ENCODE data around the gene RSPO1. TPM values are rescaled to one million over a fixed set of nuclear protein-coding genes. Genes with fewer than 3 reads are reported as not detected.

Gene RSPO1
- total RNA-seq, 1 experiment from 2014 or later = not detected

GRCh38 chr1:37636435-37636834, 1.7 kb upstream of the RSPO1 start:
- Histone ChIP-seq H3K9ac (ENCODE audit: low read length) (no peak overlapping the region), H2AFZ (ENCODE audit: low read length) (no peak overlapping the region), H3F3A (ENCODE audit: low read length, unreplicated experiment) (no peaks in the 10 kb centered on the region), H3K4me1 (ENCODE audit: insufficient read depth, low read length) (no peaks in the 10 kb centered on the region), H3K27ac (ENCODE audit: low read length) (no peak overlapping the region), H3K4me3 (ENCODE audit: low read length) (no peak overlapping the region), H3K36me3 (ENCODE audit: low read depth, low read length) (no peaks in the 10 kb centered on the region), H4K20me1 (ENCODE audit: low read length) (peaks cover 3% of the 10 kb centered on the region; the same call in 1 of the 2 replicates), H3K9me2 (replicated peaks; ENCODE audit: low read length) (no peaks in the 10 kb centered on the region), H3K4me2 (ENCODE audit: low read length) (no peak overlapping the region), H3K79me2 (ENCODE audit: low read length) (no peaks in the 10 kb centered on the region), H3K27me3 (ENCODE audit: low read length) (peaks cover 91% of the 10 kb centered on the region), H3K9me3 (ENCODE audit: low read length) (no peaks in the 10 kb centered on the region)
- intact Hi-C loops (cut with micrococcal nuclease) = no loop called here
- no peak for DNase-seq
- ChIA-PET POLR2A (ENCODE audit: unreplicated experiment) (no interaction called here), CTCF (no interaction called here)
- TF ChIP-seq CTCF (conservative IDR thresholded peaks at IDR 0.05; ENCODE audit: low read depth, low read length) (no peak), EZH2phosphoT487 (IDR thresholded peaks at IDR 0.05; ENCODE audit: borderline replicate concordance, low read length) (no peak), EZH2 (IDR thresholded peaks at IDR 0.05; ENCODE audit: low read length, unreplicated experiment) (no peak)
- BruUV-seq (replicated peaks) = no TSS peak
- no peak for ATAC-seq

- no peaks in the 10 kb centered on the region for H3K9me2 ChIP-seq (replicated peaks; ENCODE audit: low read length)
- H3K79me2 ChIP-seq (ENCODE audit: low read length) = no peaks in the 10 kb centered on the region
- no peak overlapping the region for H3K27ac ChIP-seq (ENCODE audit: low read length)
- no peak for ATAC-seq
- DNase-seq = no peak
- H3F3A ChIP-seq (ENCODE audit: low read length, unreplicated experiment) = no peaks in the 10 kb centered on the region
- TF ChIP-seq CTCF (conservative IDR thresholded peaks at IDR 0.05; ENCODE audit: low read depth, low read length) = no peak
- TF ChIP-seq EZH2phosphoT487 (IDR thresholded peaks at IDR 0.05; ENCODE audit: borderline replicate concordance, low read length) = no peak
- TF ChIP-seq EZH2 (IDR thresholded peaks at IDR 0.05; ENCODE audit: low read length, unreplicated experiment) = no peak
- H3K4me2 ChIP-seq (ENCODE audit: low read length) = no peak overlapping the region
- H3K27me3 ChIP-seq (ENCODE audit: low read length) = peaks cover 91% of the 10 kb centered on the region
- peaks cover 3% of the 10 kb centered on the region; the same call in 1 of the 2 replicates for H4K20me1 ChIP-seq (ENCODE audit: low read length)
- no peaks in the 10 kb centered on the region for H3K4me1 ChIP-seq (ENCODE audit: insufficient read depth, low read length)
- CTCF ChIA-PET = interaction anchor here (0.7 kb wide), 1 partner anchor 186 kb away, joined by 3 read pairs; no protein-coding TSS in a partner anchor
- BruUV-seq (replicated peaks) = no TSS peak
- H3K4me3 ChIP-seq (ENCODE audit: low read length) = no peak overlapping the region
- H3K36me3 ChIP-seq (ENCODE audit: low read depth, low read length) = no peaks in the 10 kb centered on the region
- no peak overlapping the region for H3K9ac ChIP-seq (ENCODE audit: low read length)
- intact Hi-C loops (cut with micrococcal nuclease) = no loop called here
- no peaks in the 10 kb centered on the region for H3K9me3 ChIP-seq (ENCODE audit: low read length)
- POLR2A ChIA-PET (ENCODE audit: unreplicated experiment) = no interaction called here
- H2AFZ ChIP-seq (ENCODE audit: low read length) = no peak overlapping the region
These were observed 555 bp upstream of the RSPO1 start for GRCh38 chr1:37634992-37635902.

- DNase-seq = no peak
- no peak overlapping the region for H2AFZ ChIP-seq (ENCODE audit: low read length)
- no peaks in the 10 kb centered on the region for H3K9me3 ChIP-seq (ENCODE audit: low read length)
- H3K27ac ChIP-seq (ENCODE audit: low read length) = no peak overlapping the region
- TF ChIP-seq CTCF (conservative IDR thresholded peaks at IDR 0.05; ENCODE audit: low read depth, low read length) (no peak), EZH2phosphoT487 (IDR thresholded peaks at IDR 0.05; ENCODE audit: borderline replicate concordance, low read length) (no peak), EZH2 (IDR thresholded peaks at IDR 0.05; ENCODE audit: low read length, unreplicated experiment) (no peak)
- no peaks in the 10 kb centered on the region for H3F3A ChIP-seq (ENCODE audit: low read length, unreplicated experiment)
- CTCF ChIA-PET = no interaction called here
- H3K4me1 ChIP-seq (ENCODE audit: insufficient read depth, low read length) = no peaks in the 10 kb centered on the region
- intact Hi-C loops (cut with micrococcal nuclease) = no loop called here
- no peak overlapping the region for H3K4me2 ChIP-seq (ENCODE audit: low read length)
- H3K27me3 ChIP-seq (ENCODE audit: low read length) = peaks cover 94% of the 10 kb centered on the region
- no peak for ATAC-seq
- no peak overlapping the region for H3K9ac ChIP-seq (ENCODE audit: low read length)
- H3K36me3 ChIP-seq (ENCODE audit: low read depth, low read length) = no peaks in the 10 kb centered on the region
- H3K79me2 ChIP-seq (ENCODE audit: low read length) = no peaks in the 10 kb centered on the region
- BruUV-seq (replicated peaks) = no TSS peak
- peaks cover 3% of the 10 kb centered on the region; the same call in 1 of the 2 replicates for H4K20me1 ChIP-seq (ENCODE audit: low read length)
- no peaks in the 10 kb centered on the region for H3K9me2 ChIP-seq (replicated peaks; ENCODE audit: low read length)
- POLR2A ChIA-PET (ENCODE audit: unreplicated experiment) = no interaction called here
- H3K4me3 ChIP-seq (ENCODE audit: low read length) = no peak overlapping the region
These were observed 801 bp downstream of the RSPO1 start for GRCh38 chr1:37633938-37634243.

All from PC-3 (cell line).